HUES64 (cell line): ENCODE measurements around the gene SPACA9.

Experiments
- H3K27ac ChIP-seq: 2 replicates; pipeline ENCODE4 v1.7.0; 2013; ENCODE audit warnings: low read depth, low read length, inconsistent platforms
- H3K27me3 ChIP-seq: 2 replicates; pipeline ENCODE4 v1.6.1; 2013; ENCODE audit warnings: mild to moderate bottlenecking, low read length; ENCODE audit not compliant: insufficient read depth
- H3K36me3 ChIP-seq: 2 replicates; pipeline ENCODE4 v1.6.1; 2013; ENCODE audit warnings: mild to moderate bottlenecking, low read length; ENCODE audit not compliant: insufficient read depth
- H3K4me1 ChIP-seq: 2 replicates; pipeline ENCODE4 v1.6.1; 2013; ENCODE audit warnings: mild to moderate bottlenecking, low read length, moderate library complexity; ENCODE audit not compliant: insufficient read depth
- H3K4me3 ChIP-seq: 2 replicates; pipeline ENCODE4 v1.5.1; 2013; ENCODE audit warnings: mild to moderate bottlenecking, low read length, moderate library complexity
- H3K9ac ChIP-seq: 2 replicates; pipeline ENCODE4 v1.6.1; 2013; ENCODE audit warnings: mild to moderate bottlenecking, low read depth, low read length
- H3K9me3 ChIP-seq: 2 replicates; pipeline ENCODE4 v1.6.1; 2013; ENCODE audit warnings: low read depth, low read length; ENCODE audit not compliant: insufficient read depth
- WGBS: fragments of 150-250, 120-280 bp; methylation state at CpG from one replicate; pipeline ENCODE4 v1.1.7; 2013; ENCODE audit warnings: missing lambda C conversion rate; 5-methylcytosine and 5-hydroxymethylcytosine counted together

SPACA9 gene

DNA sequence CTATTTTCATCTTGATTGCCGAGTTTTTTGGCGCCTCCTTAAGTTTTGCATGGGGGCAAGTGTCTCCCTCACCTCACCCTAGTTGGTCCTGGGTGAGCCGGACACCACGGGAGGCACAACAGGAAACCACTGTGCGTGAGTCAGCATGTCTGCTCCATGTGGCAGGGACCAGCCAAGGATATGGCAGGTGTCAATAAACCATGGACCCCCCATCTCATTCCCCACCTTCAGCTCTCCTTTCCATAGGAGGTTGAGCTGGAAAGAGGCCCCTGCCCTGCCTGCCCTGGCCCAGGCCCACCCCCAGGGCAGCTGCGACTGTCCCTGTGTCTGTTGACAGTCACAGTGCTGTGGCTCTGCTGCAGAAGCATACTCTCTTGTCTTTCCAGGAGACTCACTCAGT, 3.1 kb downstream of the SPACA9 start:
- H3K27me3 ChIP-seq: peaks cover 17% of the 10 kb centered on the region
- no peak overlapping the region for H3K4me3 ChIP-seq
- WGBS: 93% methylated on average over 6 of the region's 6 CpGs
- no peak overlapping the region for H3K9ac ChIP-seq
- no peaks in the 10 kb centered on the region for H3K36me3 ChIP-seq
- H3K4me1 ChIP-seq: no peaks in the 10 kb centered on the region
- no peaks in the 10 kb centered on the region for H3K9me3 ChIP-seq
- H3K27ac ChIP-seq: no peak overlapping the region

DNA sequence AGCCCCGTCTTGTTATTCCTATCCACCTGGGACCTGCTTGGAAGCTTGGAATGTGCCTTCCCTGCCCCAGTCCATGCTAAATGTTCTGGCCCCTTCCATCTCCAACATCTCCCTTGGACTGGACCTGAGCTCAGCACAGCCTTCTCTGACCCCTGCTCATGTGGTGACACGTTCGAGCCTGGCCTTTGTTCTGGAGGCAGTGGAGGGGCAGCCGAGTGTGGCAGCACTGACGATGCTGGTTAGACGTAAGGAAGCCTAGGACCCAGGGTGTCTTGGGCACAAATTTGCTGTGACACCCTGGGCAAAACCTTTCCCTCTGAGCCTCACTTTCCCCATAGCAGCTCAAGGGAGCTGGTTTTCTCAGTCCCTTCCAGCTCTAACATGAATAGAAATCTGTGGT, 3.9 kb downstream of the SPACA9 start:
- no peaks in the 10 kb centered on the region for H3K4me1 ChIP-seq
- H3K4me3 ChIP-seq: no peak overlapping the region
- 83% methylated on average over 6 of the region's 6 CpGs for WGBS

DNA sequence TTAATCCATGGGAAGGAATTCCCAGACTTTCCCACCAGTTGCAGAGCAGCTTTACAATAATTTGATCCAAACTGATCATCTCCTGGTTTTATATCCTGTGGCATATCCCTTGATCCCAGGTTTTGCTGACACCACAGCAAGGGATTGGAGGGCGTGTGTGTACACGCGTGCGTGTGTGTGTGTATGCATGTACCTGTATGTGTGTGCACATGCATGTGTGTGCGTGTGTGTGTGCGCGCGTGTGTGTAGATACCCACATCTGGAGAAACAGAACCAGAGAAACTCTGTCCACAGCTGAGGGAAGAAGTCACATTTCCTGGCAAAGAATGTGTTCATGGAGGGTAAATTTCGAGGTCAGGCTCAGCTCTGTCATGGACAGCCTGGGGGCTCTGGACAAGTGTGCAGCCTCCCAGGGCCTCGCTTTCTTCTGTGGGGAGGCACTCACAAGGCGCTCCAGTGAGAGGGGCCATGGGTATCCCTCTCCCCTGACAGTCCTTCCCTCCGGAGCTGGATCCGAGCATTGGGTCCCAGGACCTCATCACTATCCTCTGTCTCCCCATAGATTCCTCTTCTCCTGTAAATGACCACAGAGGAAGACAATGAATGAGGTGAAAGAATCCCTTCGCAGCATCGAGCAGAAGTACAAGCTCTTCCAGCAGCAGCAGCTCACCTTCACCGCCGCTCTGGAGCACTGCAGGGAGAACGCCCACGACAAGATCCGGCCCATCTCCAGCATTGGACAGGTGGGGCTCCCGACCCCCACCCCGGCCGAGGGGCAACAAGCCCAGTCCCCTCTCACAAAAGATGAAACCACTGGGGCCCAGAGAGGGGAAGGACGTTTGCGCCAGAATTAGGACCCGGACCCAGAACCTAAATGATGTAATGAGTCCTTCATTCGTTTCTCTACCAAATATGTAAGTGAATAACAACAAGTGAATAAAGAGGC, 4.9 kb downstream of the SPACA9 start:
- H3K4me3 ChIP-seq: no peak overlapping the region
- H3K27ac ChIP-seq: no peak overlapping the region
- H3K36me3 ChIP-seq: no peaks in the 10 kb centered on the region
- peaks cover 5% of the 10 kb centered on the region; the same call in 1 of the 2 replicates for H3K27me3 ChIP-seq
- H3K4me1 ChIP-seq: no peaks in the 10 kb centered on the region
- H3K9ac ChIP-seq: no peak overlapping the region
- H3K9me3 ChIP-seq: no peaks in the 10 kb centered on the region
- WGBS: 93% methylated on average over 27 of the region's 27 CpGs

More for the DNA sequence above, 3.9 kb downstream of the SPACA9 start:
- no peaks in the 10 kb centered on the region for H3K9me3 ChIP-seq
- H3K27me3 ChIP-seq: peaks cover 9% of the 10 kb centered on the region
- H3K9ac ChIP-seq: no peak overlapping the region
- no peaks in the 10 kb centered on the region for H3K36me3 ChIP-seq
- H3K27ac ChIP-seq: no peak overlapping the region

- no peaks in the 10 kb centered on the region for H3K27me3 ChIP-seq
- no peaks in the 10 kb centered on the region for H3K36me3 ChIP-seq
- H3K4me3 ChIP-seq: no peak overlapping the region
- no peak overlapping the region for H3K9ac ChIP-seq
- 86% methylated on average over 9 of the region's 9 CpGs for WGBS
- no peaks in the 10 kb centered on the region for H3K4me1 ChIP-seq
- no peak overlapping the region for H3K27ac ChIP-seq
- H3K9me3 ChIP-seq: no peaks in the 10 kb centered on the region
Observed at GRCh38 chr9:132885720-132886333, 7.1 kb downstream of the SPACA9 start.

GRCh38 chr9:132886334-132886725, 7.6 kb downstream of the SPACA9 start:
- H3K9ac ChIP-seq: no peak overlapping the region
- no peaks in the 10 kb centered on the region for H3K9me3 ChIP-seq
- H3K36me3 ChIP-seq: no peaks in the 10 kb centered on the region
- 87% methylated on average over 6 of the region's 6 CpGs for WGBS
- H3K27me3 ChIP-seq: no peaks in the 10 kb centered on the region
- no peak overlapping the region for H3K27ac ChIP-seq
- no peaks in the 10 kb centered on the region for H3K4me1 ChIP-seq
- no peak overlapping the region for H3K4me3 ChIP-seq

- no peak overlapping the region for H3K27ac ChIP-seq
- no peaks in the 10 kb centered on the region for H3K9me3 ChIP-seq
- H3K9ac ChIP-seq: no peak overlapping the region
- no peak overlapping the region for H3K4me3 ChIP-seq
- H3K27me3 ChIP-seq: no peaks in the 10 kb centered on the region
- H3K4me1 ChIP-seq: no peaks in the 10 kb centered on the region
- H3K36me3 ChIP-seq: no peaks in the 10 kb centered on the region
- WGBS: 90% methylated on average over 18 of the region's 18 CpGs
Observed at GRCh38 chr9:132887181-132888120, 8.8 kb downstream of the SPACA9 start.

DNA sequence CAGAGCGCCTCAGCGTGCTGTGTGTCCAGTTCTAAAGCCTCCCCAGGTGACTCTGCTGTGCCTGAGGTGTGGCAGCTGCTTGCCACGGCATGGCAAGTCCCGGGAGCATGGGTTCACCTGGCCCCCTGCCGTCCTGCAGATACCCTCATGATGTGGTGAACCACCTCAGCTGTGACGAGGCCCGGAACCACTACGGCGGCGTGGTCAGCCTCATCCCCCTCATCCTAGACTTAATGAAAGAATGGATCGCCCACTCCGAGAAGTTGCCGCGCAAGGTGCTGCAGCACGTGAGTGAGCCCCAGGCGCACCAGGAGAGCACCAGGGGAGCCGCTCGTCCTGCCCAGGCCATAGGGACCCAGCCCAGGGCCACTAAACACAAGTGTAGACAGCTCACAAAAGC, 9.5 kb downstream of the SPACA9 start:
- WGBS: 94% methylated on average over 18 of the region's 18 CpGs
- H3K27ac ChIP-seq: no peak overlapping the region
- H3K4me3 ChIP-seq: no peak overlapping the region
- no peaks in the 10 kb centered on the region for H3K36me3 ChIP-seq
- no peaks in the 10 kb centered on the region for H3K9me3 ChIP-seq
- no peak overlapping the region for H3K9ac ChIP-seq
- no peaks in the 10 kb centered on the region for H3K4me1 ChIP-seq
- no peaks in the 10 kb centered on the region for H3K27me3 ChIP-seq

- no peak overlapping the region for H3K27ac ChIP-seq
- 88% methylated on average over 9 of the region's 9 CpGs for WGBS
- no peak overlapping the region for H3K4me3 ChIP-seq
- no peaks in the 10 kb centered on the region for H3K9me3 ChIP-seq
- H3K36me3 ChIP-seq: peaks cover 31% of the 10 kb centered on the region
- H3K27me3 ChIP-seq: no peaks in the 10 kb centered on the region
- H3K9ac ChIP-seq: no peak overlapping the region
- no peaks in the 10 kb centered on the region for H3K4me1 ChIP-seq
Observed at GRCh38 chr9:132892400-132892799, 13.7 kb downstream of the SPACA9 start.

GRCh38 chr9:132894346-132894745, 15.6 kb downstream of the SPACA9 start:
- WGBS: 97% methylated on average over 5 of the region's 5 CpGs
- Histone ChIP-seq H3K36me3 (peaks cover 51% of the 10 kb centered on the region), H3K27me3 (no peaks in the 10 kb centered on the region), H3K27ac (no peak overlapping the region), H3K9ac (no peak overlapping the region), H3K4me1 (no peaks in the 10 kb centered on the region), H3K9me3 (no peaks in the 10 kb centered on the region), H3K4me3 (no peak overlapping the region)

- Histone ChIP-seq H3K27me3 (no peaks in the 10 kb centered on the region), H3K9me3 (no peaks in the 10 kb centered on the region), H3K36me3 (peaks cover 59% of the 10 kb centered on the region), H3K4me1 (no peaks in the 10 kb centered on the region), H3K4me3 (no peak overlapping the region), H3K9ac (no peak overlapping the region), H3K27ac (no peak overlapping the region)
- WGBS: 85% methylated on average over 9 of the region's 9 CpGs
Observed at GRCh38 chr9:132894862-132895835, 16.5 kb downstream of the SPACA9 start.
